GM18870 (cell line): ENCODE measurements around the gene RPS6KB1.
"Not testable (repeated sequence)": the region's sequence is repeated elsewhere in the genome, so short reads cannot be mapped to it uniquely, and the experiment has no call there.

Experiments
- ATAC-seq: cut with Tn5 transposase; IDR thresholded peaks from one replicate; pipeline ENCODE4 v1.9.1; 2021; ENCODE audit warnings: moderate library complexity; ENCODE audit not compliant: unreplicated experiment

The RPS6KB1 gene

GRCh38 chr17:59892924-59893675 lies at the start of gene RPS6KB1, which contains the start of gene TUBD1:
Gene RPS6KB1, plus strand, starts transcription at chr17:59893121. Its CDS starts 64 bp downstream, at chr17:59893185.
Gene TUBD1, minus strand, starts transcription at chr17:59892943. Its CDS starts 1,941 bp downstream, at chr17:59891002.
- peak; percentile 77 for ATAC-seq

GRCh38 chr17:59844884-59845594 lies 47.9 kb upstream of the RPS6KB1 start:
- ATAC-seq: no peak

DNA sequence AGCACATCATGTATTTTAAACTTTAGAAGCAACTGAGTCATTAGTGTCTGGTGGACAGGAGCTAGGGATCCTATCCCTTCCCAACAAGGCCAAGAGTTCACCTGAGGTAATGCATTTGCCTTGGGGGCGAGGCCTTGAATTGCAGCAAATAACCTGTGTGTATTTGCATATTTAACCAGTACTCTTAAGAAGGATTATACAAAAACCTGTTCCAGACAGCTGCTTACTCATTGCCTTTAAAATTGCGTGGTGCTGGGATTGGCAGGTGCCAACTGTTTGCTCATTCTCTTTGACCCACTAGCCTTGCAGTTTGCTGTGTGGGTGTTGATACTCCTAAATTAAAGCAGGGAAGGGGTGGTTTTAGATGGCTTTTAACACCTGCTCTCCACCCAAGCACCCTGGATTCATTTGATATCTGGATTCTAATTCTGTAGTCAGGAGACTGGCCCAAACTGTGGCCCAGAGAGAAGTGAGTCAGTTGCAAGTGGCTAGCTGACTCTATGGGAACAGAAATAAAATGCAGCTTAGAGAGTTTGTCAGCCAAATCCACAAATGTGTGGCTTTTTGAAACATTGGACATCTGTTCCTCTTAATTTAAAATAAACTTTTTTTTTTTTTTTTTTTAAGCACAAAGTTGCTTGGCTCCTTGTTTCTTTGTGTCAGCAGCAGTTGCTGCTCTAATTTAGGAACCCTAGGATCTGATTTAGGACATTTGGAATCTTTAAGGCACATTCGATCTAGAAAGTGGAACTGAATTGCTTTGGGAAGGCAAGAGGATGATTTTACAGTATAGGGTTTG lies 47.1 kb upstream of the RPS6KB1 start:
- peak; percentile 35 for ATAC-seq

- peak; percentile 40 for ATAC-seq
Measured at GRCh38 chr17:59846394-59847165, 46.3 kb upstream of the RPS6KB1 start.

DNA sequence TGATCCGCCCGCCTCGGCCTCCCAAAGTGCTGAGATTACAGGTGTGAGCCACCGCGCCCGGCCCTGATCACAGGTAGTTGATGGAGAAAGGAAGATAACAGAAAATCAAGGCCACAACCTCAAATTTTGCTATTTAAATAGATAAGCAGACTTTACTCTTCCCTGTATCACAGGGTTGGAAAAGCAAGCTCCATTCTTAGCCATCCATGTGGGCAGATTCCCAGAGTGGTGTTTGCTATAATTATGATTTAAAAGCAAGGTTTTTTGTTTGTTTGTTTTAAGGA lies 44.6 kb upstream of the RPS6KB1 start:
- ATAC-seq: no peak

DNA sequence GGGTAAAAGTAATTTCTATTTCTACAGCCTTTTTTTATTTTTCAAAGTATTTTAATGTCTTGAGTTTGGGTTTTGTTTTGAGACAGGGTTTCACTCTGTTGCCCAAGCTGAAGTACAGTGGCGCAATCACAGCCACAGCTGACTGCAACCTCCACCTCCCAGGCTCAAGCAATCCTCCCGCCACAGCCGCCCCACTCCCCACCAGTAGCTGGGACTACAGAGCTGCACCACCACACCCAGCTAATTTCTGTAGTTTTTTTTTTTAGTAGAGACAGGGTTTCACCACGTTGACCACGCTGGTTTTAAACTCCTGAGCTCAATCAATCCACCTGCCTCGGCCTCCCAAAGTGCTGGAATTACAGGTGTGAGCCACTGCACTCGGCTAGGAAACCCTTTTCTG lies 44.1 kb upstream of the RPS6KB1 start:
- no peak for ATAC-seq

- not testable (repeated sequence) for ATAC-seq
Measured at GRCh38 chr17:59850311-59850710, 42.6 kb upstream of the RPS6KB1 start.

DNA sequence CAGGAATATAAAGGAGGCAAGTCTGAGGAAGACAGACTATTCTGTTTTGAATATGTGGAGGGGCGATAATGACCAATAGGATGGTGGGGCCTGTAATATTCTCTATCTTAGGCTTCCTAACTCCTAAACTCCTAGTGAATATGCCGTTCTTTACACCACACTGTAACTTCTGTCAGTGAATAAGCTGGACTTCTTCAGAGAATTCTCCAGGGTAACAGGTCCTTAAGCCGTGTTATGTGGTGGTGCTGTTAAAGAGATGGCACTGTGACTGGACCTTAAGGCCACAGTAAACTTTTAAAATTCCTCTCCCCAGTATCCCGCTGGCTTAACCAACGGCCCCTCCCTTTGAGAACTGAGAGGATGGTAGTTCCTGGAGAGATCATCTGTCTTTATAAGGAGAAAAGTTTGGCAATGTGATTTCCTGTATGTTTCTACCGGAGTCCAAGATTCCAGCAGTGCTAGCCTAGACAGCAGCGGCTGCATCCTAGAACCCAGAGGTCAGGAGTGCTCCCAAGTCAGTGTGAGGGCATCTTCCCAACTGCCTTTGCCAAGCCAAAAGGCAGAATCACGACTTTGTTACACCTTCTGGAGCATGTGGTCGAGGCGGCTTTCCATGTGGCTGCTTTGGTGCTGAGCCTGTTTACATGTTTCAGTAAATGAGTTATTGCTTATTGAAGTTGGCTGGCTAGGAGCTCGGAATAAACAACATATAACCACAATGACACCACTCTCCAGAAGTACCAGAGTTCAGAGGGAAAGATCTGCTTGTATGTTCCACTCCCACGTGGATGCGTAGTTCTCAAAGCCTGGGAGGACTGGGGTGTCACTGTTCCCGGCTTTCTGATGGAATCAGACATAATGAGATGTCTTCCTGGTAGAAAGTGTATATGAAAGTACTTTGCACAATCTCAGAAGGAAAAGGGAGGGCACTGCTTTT lies 41.2 kb upstream of the RPS6KB1 start:
- ATAC-seq: no peak

DNA sequence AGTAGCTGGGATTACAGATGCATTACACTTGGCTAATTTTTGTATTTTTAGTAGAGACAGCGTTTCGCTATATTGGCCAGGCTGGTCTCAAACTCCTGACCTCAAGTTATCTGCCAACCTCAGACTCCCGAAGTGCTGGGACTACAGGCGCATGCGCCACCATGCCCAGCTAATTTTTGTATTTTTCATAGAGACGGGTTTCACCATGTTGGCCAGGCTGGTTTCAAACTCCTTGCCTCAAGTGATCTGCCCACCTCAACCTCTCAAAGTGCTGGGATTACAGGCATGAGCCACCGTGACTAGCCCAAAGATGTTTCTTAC lies 40.1 kb upstream of the RPS6KB1 start:
- not testable (repeated sequence) for ATAC-seq

GRCh38 chr17:59853168-59853918 lies 39.6 kb upstream of the RPS6KB1 start:
- no peak for ATAC-seq

DNA sequence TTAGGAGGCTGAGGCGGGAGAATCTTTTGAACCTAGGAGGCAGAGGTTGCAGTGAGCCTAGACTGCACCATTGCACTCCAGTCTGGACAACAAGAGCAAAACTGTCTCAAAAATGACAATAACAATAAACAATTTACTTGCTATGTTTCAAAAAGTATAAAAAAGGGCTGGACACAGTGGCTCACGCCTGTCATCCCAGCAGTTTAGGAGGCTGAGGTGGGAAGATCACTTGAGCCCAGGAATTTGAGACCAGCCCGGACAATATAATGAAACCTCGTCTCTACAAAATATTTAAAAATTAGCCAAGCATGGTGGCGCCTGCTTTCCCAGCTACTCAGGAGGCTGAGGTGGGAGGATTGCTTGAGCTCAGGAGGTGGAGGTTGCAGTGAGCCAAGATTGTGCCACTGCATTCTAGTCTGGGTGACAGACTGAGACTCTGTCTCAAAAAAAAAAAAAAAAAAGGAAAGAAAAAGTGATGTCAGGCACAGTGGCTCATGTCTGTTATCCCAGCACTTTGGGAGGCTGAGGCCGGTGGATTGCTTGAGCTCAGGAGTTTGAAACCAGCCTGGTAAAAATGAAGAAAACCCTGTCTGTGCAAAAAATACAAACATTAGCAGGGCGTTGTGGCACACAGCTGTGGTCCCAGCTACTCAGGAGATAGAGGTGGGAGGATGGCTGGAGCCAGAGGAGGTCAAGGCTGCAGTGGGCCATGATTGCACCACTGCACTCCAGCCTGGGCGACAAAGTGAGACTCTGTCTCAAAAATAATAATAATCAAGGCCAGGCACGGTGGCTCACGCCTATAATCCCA lies 38.8 kb upstream of the RPS6KB1 start:
- ATAC-seq: not testable (repeated sequence)

DNA sequence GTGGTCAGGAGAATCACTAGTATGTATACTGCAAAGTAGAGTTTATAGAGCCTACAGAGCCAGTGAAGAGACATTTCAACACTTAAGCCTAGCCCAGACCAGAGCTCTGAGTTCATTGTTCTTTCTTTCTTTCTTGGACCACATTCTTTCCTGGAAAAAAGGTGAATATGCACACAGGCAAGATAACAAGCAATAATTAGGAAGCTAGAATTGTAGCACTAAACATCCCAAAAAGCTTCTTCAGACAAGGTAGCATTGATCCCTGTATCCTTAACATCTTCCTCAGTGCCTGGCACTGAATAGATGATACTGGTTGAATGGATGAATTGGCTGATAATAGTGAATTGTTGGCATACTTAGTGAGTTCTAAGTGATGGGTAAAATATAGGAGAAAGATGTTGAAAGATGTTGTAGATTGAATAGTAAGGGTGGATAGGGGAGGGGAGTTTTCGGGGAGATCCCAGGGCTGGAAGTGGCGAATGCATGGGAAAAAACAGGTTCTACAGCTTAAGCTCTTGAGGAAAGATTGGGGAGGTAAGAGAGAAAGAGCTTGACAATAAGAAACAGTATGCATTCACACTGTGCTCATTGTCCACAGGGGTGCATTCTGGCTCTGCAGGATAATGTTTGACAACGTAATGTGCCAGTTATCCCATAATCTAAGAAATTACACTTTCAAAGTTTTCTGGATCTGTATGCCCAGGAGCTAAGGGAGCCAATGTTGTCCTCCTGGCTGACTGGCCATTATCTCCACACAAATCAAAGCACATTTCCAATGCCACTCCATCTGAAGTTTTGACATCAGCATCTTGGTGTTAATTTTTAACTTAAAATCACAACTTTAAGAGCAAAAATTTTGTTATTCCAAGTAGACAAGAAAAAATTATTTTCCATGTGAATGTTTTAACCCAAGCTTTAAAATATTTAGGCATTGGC lies 35.8 kb upstream of the RPS6KB1 start:
- ATAC-seq: no peak

GRCh38 chr17:59858167-59858816 lies 34.6 kb upstream of the RPS6KB1 start:
- ATAC-seq: no peak

DNA sequence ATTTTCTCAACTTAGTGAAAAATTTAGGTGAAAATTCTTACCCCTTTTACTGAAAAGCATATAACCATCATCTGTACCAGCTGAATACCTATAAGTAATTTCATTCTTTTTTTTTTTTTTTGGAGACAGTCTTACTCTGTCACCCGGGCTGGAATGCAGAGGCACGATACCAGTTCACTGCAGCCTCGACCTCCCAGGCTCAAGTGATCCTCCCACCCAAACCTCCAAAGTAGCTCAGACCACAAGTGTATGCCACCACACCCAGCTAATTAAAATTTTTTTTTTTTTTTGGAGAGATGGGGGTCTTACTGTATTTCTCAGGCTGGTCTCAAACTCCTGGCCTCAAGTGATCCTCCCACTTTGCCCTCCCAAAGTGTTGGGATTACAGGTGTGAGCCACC lies 34.0 kb upstream of the RPS6KB1 start:
- ATAC-seq: no peak

DNA sequence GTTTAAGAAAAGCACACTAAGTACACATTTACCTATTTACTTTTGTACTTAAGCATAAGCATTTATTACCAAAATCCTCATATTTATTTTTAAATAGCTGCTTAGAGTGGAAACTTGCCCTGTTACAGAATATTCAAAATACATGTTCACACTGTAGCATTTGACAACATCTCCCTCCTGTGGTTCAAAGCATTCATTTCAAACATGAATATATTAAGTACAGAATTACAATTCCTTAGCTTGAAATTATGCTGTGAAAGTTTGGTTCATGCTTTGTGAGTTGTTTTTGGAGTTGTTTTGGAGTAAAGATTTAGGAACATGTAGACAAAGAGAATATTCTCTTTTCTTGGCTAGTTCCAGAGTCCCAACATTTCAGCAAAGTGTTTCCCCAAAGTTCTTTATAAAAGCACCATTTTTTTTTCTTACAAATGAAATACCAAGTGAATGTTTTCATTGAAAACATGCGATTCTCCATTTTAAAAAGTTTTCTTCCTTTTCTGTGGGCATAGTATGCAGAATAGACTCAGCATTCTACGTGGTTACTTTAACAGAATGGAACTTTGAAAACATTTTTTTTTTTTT lies 33.4 kb upstream of the RPS6KB1 start:
- no peak for ATAC-seq

- no peak for ATAC-seq
Measured at GRCh38 chr17:59863616-59864015, 29.3 kb upstream of the RPS6KB1 start.

- ATAC-seq: no peak
Measured at GRCh38 chr17:59869941-59870218, 23.0 kb upstream of the RPS6KB1 start.
